ENCODE results near the gene DGKQ.

The DGKQ gene

GRCh38 chr4:960140-960635 is 13.2 kb downstream of the DGKQ start:
- DNase-seq, result no peak

- DNase-seq, result no peak
Measured at GRCh38 chr4:959338-960139, 13.8 kb downstream of the DGKQ start.

GRCh38 chr4:958696-959337 is 14.6 kb downstream of the DGKQ start:
- no peak for DNase-seq

GRCh38 chr4:958314-958665 is 15.1 kb downstream of the DGKQ start:
- no peak for DNase-seq

- DNase-seq, result no peak
Measured at GRCh38 chr4:957581-958313, 15.6 kb downstream of the DGKQ start.

- no peak for DNase-seq
Measured at GRCh38 chr4:957231-957580, 16.2 kb downstream of the DGKQ start.

- no peak for DNase-seq
Measured at GRCh38 chr4:956531-957230, 16.7 kb downstream of the DGKQ start.

- DNase-seq, result no peak
Measured at GRCh38 chr4:955931-956381, 17.4 kb downstream of the DGKQ start.

GRCh38 chr4:955161-955921 is 18.0 kb downstream of the DGKQ start:
- DNase-seq, result no peak

GRCh38 chr4:954211-955020 is 19.0 kb downstream of the DGKQ start:
- no peak for DNase-seq

GRCh38 chr4:953574-953915 is 19.8 kb downstream of the DGKQ start:
- no peak for DNase-seq

- DNase-seq, result no peak
Measured at GRCh38 chr4:952881-953573, 20.3 kb downstream of the DGKQ start.

- no peak for DNase-seq
Measured at GRCh38 chr4:951594-952468, 21.5 kb downstream of the DGKQ start.

GRCh38 chr4:951186-951585 is 22.2 kb downstream of the DGKQ start:
- no peak for DNase-seq

- no peak for DNase-seq
Measured at GRCh38 chr4:950136-951020, 23.0 kb downstream of the DGKQ start.

GRCh38 chr4:949656-950055 is 23.7 kb downstream of the DGKQ start:
- DNase-seq, result no peak

GRCh38 chr4:948936-949300 is 24.5 kb downstream of the DGKQ start:
- no peak for DNase-seq

GRCh38 chr4:948101-948935 is 25.1 kb downstream of the DGKQ start:
- DNase-seq, result no peak
